GM11168 (cell line): ENCODE results near the gene PITX3.

Experiments
- in situ Hi-C: fragments of 300-500 bp; cut with MboI; formaldehyde crosslinking; loops from one replicate; pipeline ENCODE4 v1.12.0; 2022; ENCODE audit warnings: low sequenced_read_pairs; ENCODE audit not compliant: unreplicated experiment

Gene PITX3

DNA sequence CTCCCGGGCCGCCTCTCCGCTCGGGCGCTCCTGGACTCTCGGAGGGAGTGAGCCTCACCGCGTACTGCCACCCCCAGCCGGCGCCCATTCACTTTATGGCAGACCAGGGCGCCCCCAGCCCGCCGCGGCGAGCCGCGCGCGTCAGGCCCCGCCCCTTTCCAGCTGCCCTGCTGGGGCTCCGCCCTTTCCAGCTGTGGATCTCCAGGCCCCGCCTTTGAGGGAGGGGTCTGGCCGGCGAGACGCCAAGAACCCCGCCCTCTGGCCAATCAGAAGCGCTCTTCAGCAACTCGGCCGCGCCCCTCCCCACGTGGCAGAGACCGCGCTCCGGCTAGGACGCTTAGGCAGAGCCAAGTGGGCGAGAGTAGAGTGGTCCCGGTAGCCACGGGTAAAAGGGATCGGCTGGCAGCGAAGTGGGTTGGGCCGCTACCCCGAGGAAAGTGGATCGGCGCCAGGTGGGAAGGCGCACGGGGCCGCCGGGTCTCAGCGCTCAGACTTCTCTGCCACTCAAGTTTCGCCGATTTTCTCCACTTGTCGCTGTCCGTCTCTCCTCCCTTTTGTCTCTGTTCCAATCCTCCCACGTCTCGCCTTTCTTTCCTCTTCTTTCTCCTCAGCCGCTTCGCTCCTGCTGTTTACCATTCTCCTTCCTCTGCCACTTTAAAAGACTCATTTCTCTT, at the start of gene PITX3:
TSS of gene PITX3 (minus strand) at position 69 of the 674 bp plus-strand sequence. CDS start 9,432 bp downstream, outside the sequence.
- in situ Hi-C loops: no loop called here

DNA sequence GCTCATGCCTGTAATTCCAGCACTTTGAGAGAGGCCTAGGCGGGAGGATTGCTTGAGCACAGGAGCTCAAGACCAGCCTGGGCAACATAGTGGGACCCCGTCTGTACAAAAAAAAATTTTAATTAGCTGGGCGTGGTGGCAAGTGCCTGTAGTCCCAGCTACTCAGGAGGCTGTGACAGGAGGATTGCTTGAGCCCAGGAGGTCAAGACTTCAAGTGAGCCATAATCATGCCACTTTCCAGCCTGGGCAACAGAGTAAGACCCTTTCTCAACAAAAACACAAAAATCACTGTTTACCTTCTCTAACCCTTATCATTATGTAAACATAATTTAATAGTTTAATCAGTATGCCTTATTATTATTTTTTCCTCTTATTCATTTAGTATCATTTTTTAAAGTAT, 48.5 kb upstream of the PITX3 start:
- in situ Hi-C loops: no loop called here

DNA sequence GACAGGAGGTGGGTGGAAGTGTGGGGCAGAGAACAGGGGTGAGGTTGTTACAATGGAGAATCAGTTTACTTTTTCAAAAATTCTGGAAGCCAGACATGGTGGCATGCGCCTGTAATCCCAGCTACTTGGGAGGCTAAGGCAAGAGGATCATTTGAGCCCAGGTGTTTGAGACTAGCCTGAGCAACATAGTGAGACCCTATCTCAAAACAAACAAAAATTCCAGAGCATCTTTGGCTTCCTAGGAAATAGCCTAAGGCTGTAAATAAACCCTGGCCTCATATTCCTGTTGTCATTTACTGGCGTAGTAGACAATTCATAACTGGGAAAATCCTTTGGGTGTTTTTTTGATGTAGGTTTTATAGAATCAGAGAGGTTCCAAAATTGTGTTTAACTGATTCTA, 48.0 kb upstream of the PITX3 start:
- in situ Hi-C loops: no loop called here

DNA sequence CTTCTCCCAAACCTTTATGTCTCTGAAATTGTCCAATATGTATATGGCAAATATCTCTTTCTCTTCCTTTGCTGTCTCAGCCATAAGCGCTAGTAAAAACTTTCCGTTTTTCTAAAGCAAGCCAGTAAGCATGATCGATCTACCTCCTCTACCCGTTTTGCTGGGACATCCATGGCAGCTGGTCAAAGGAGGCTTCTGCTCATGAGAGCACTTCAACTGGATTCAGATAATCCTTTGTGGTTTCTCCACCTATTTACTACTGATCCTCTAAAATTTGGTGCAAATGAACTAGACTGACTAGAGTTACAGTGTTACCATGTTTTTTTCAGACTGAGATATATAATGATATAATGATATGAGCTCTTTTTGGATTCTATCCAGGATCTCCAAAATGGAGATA, 46.7 kb upstream of the PITX3 start:
- in situ Hi-C loops: no loop called here

DNA sequence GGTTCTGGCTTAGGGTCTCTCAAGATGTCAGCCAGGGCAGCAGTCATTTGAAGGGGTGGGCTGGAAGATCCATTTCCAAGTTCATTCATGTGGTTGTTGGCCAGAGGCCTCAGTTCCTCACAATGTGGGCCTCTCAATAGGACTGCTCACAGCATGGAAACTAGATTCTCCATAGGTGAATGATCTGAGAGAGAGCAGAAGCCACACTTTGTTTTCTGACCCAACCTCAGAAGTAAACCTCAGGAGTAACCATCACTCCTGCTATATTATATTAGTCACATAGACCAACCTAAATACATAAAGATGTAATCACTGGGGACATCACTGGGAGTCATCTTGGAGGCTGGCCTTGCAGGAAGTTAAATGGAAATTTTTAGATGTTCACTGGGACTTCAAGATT, 46.2 kb upstream of the PITX3 start:
- in situ Hi-C loops: no loop called here

DNA sequence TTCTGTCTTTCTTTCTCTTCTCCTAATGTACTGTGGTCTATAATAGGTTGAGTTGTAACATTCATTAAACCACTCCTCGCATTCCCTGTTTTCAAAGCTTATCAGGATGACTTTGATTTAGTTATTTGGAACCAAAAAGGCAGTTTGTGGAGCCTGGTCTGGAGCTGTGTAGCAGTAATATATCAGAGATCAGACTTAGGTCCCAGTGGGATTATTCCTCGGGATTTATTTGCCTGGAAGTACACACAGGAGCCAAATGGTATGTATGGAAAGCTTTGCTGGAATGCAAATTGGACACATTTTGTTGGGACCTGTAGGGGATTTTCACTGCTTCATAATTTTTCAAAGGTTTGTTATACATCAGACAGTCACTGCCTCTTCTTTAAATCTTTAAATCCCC, 44.9 kb upstream of the PITX3 start:
- in situ Hi-C loops: no loop called here

DNA sequence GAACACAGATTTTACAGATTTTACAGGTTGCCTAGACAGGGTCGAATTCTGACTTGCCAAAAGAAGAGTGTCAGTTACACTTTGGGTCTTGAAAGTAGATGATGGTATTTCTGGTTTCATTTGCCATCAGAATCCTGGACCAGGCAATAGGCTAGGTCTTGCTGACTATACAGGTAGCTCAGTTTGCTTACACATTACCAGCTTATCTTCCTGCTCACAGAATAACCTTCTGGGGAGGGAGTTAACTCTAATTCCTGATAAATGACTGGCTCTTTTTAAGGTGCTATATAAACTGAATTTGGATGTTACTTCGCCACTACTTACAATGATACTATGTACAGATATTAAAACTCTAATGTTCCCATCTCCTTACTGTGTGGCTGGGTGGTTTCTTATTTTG, 43.8 kb upstream of the PITX3 start:
- in situ Hi-C loops: no loop called here

DNA sequence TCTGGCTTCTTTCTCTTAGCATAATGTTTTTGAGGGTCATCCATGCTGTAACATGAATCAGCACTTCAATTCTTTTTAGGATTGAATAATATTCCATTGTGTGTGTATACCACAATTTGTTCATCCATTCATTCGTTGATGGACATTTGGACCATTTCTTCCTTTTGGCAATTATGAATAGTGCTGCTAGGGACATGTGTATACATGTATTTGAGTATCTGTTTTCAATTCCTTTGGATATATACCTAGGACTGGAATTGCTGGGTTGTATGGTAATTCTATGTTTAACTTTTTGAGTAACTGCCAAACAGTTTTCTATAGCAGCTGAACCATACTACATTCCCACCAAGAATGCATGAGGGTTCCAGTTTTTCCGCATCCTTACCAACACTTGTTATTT, 43.2 kb upstream of the PITX3 start:
- in situ Hi-C loops: no loop called here

DNA sequence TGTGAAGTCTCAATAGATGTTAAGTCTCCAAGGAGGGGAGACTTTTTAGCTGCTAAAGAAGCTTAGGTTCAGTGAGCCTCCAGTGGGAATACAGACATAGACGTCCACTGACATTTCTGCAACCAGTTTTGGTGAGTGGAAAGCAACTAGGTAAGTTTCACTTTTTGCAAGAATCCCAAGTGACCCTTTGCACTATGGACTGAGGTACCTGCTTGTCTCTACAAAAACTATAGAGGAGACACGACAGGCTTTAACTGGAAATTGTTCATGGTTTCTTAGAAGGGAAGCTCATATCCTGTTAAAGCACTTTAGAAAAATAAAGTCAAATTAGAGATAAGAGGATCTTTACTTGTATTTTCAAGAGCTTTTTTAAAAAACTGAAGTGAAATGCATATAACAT, 42.6 kb upstream of the PITX3 start:
- in situ Hi-C loops: no loop called here

DNA sequence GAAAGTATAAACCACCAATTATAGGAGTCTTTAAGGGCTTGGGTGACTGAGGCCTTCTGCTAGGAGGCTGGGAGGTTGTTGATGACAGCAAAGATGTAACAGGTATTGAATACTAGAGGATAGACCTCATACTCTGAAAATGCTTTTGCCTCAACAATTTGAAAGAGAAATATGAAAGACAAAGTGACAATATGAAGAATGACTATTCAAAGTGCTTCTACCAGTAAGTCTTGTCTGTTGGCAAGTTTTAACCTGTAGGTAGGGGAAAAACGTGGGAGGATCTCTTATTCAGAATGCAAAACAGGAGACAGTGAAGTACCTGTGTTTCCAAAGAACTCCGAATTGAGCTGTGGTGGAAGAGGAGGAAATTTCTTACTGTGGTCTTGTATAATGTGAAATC, 42.2 kb upstream of the PITX3 start:
- in situ Hi-C loops: no loop called here

DNA sequence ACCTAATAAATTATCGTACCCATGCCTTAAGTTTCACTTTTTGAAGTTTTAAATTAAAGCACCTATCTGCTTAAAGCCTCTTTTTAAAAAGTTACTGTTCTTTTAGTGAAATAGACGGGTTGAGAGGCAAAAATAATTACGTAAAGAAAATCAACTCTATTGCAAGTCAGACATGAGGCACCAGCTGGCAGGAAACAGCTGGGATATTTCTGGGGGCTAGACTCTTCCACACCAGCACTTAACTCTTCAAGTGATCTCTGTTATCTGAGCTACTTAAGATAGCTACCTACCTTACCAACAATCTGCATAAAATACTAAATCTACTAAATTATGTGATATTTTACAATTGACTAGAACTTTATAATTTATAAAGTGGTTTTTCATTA, 39.8 kb upstream of the PITX3 start:
- in situ Hi-C loops: no loop called here

DNA sequence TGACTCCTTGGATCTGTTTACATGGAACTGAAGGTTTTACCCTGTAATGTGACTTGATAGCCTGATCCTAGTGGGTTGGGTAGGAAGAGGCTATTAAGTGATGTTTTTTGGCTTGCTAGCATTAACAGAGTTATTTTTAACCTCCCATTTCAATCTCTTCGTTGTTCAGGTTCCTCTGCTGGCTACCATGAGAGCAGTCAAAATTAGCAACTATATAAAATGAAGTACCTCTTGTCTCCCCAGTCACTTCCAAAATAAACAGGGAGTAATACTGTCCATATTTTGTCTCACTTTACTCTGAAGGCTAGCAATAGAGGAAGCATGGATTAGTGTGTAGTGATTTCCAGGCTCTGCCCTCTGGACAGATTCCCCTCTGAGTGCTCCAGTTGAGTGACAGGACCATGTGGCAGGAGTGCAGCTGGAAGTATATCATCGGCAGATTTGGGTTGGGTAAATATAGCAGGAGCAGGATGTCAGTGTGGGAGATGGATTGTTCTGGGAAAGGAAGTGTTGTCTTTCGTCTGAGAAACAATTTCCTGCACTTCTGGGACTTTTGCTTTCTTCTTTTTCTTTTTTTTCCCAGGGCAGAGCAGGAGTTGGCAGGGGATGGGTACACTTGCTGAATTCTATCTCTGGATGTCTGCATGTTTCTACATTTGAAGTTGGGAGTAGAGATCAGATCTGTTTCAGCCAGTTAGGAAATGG, 39.2 kb upstream of the PITX3 start:
- in situ Hi-C loops: no loop called here

DNA sequence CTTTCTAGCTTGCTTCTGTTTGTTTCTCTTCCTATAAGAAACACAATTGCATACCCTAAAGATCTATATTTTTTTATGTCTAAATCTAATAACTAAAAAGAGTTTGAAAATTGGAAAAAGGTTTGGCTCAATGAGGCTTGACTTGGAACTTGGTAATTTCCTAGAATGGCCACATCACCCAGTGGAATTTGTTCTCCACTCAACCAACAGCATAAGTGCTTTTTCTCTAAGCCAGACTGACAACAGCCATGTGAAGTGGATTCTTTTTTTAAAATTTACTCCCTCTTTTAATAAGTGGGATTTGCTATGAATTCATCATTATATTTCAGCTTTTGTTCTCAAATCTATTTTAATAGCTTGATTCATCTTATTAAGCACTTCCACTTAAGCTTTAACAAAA, 37.8 kb upstream of the PITX3 start:
- in situ Hi-C loops: no loop called here

DNA sequence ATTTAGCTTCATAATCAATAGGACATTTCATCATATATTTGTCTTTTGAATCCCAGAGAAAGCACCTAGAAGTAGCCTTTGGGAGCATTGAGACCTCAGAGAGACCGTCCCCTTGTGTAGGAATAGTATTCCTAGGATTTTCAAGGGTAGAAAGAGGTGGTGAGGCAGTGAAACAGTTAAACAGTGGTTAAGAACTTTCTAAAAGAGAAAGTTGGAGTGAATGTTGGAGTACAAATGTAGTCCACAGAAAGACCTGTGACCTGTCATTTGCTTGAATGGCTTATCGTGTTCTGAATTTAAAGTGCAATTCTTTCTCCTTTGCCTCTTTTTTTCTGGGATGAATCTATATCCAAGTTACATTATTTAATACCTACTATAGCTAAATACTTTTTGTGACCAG, 34.0 kb upstream of the PITX3 start:
- in situ Hi-C loops: no loop called here

DNA sequence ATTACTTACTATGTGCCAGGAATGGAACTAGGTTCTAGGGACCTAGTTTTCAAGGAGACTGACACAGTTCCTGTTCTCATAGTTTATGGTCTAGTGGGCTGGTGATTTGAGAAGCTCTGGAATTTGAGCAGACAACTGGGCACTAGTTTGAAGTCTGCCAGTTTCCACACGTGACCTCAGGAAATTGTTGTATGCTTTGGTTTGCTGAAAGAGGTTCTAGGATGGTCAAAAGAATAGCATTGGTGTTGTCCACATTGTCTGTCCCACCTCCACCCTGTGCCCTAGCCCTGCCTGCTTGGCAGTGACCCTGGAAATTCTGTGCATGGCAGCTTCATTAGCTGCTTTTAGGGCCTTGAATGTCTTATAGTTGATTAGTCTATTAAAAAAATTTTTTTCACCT, 32.8 kb upstream of the PITX3 start:
- in situ Hi-C loops: no loop called here

DNA sequence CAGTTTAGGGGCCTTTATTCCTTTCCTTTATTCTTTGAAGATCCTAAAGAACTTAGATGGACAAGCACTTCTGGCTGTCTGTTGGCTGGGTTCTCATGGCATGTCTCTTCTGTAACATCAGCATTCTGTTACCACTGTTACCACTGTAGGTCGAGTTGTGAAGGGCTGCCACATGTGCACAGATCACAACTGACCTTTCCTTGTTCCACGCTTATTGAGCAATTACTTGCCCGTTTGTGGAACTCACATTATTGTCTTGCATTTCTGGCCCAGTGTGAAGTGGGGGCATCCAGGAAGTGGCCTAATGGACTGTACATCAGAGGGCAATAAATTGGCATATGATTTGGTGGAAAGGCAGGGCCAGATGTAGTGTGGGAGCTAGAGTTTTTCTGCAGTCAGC, 27.7 kb upstream of the PITX3 start:
- in situ Hi-C loops: no loop called here

DNA sequence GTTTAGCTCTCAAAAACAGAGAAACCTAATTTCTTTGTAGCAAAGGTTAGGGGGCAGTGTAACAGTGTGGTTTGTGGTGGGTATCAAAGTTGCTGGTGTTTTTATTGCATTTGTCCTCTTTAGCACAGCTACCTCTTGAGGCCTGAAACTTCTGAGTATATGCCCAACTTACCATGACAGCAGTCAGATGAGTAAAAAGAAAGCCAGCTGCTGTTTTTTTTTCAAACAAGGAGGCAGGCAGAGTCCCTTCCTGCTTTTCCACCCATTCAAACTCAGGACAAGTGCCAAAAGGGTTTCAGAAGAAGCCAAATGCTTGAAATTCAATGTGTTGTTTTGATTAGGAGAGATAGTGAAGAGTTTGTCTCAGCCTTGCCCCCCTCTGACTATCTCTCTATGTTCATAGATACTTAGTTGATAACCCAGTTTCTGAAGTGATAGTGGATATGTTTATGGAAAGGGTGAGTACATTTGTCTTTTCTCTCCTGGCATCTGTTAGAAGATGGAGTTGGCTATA, 27.1 kb upstream of the PITX3 start:
- in situ Hi-C loops: no loop called here

DNA sequence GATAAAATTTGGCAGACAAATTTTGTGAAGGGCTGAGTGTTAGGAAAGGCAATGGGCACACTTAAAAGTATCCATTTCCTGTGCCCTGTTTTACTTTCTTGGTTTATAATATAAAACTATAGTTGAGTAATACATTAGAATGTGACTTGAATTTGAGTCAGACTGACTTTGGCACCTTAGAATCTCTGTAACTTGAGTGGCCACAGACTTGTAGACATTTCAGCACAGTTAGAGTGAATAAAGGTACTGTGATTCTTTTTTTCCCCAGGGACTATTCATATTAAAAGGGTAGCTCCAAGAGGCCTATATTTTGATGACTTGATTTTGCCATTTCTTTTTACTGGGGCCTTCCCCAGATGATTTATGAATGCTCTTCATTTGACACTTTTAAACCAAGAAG, 26.4 kb upstream of the PITX3 start:
- in situ Hi-C loops: no loop called here

DNA sequence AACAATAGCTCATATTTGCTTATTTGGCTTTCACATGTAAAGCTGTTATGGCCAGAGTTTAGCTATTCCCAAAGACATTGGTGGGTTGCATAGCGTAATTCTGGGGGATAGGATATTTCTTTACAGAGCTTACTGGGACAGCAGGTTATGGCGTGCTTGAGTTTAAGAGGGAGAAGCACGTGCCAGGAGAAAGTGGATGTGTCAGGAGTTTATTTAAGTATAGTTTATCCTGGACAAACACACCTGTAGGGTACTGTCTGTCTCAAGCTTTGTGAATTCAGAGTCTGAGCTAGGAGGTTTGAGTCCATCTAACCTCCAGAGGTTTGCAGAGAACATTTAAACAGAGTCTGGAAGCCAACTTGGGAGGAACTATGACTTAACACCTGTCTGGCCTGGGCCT, 25.4 kb upstream of the PITX3 start:
- in situ Hi-C loops: no loop called here

DNA sequence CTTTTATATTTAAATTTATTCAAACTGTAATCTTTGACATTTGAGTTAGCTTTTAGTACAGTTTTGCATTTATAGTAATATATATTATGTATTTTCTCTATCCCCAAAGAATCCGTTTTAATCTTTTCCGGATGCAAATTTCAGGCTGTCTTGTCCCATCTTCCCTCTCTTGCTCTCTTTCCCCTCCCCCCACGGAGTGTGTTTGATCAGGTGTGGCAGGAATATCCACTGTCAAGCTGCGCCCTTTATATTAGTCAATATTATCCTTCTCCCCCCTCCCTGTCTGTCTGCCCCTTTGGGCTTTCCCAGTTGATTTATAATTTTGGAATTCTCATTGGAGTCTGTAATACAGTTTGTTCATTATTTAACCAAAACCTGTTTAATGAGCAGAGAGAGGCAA, 23.1 kb upstream of the PITX3 start:
- in situ Hi-C loops: no loop called here

DNA sequence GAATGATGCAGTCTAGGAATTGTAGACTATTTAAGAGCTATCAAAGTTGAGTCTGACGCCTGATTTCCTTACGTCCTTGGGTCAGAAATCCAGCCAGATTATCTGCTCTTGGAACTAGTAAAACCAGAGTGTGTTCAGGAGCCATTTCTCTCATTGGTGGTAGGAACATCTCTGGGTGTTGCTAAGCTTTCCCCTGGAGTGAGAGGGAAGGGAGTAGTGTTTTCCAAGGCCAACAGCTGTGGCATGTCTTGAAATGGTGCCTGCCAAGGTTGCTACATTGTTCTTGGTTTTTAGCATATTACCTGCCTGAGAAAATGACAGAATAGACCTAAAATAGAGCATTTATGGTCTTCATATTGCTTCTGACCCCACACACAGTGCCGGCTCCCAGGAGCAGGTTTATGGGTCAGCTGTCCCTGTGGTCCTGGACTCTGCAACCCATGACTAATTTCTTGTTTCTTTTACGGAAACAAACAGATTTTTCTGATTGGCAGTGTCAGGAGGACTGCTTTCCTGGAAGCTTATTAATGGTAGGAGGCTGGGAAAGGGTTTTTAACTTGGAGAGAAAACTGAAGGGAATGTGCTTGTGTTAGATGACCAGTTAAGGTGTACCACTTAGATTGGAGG, 21.5 kb upstream of the PITX3 start:
- in situ Hi-C loops: no loop called here

DNA sequence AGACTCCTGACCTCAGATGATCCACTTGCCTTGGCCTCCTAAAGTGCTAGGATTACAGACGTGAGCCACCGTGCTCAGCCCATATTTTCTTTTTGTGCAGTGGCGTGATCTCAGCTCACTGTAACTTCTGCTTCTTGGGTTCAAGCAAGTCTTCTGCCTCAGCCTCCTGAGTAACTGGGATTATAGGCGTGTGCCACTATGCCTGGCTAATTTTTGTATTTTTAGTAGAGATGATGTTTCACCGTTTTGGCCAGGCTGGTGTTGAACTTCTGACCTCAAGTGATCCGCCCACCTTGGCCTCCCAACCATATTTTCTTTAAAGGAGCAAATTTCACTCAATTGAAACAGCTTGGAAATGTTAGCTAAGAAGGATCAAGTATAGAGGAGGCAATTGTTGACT, 20.5 kb upstream of the PITX3 start:
- in situ Hi-C loops: no loop called here
